ENCODE data around the gene ARID1A. TPM values are rescaled to one million over a fixed set of nuclear protein-coding genes. Genes with fewer than 3 reads are reported as not detected.

The ARID1A gene
- total RNA-seq, 5 donors from 2014 or later (not counting 1 experiment from before 2014, with no cell fraction given): 122 to 148 (median 126) TPM

GRCh38 chr1:26733982-26734381 lies 38.2 kb downstream of the ARID1A start:
- peaks cover 25 to 41% of the 10 kb centered on the region in 2 experiments for H3K4me1 ChIP-seq (ENCODE audit: control insufficient read depth in 1 of 2, extremely low read depth in 1 of 2, insufficient read depth in 2 of 2, low read length in 2 of 2)
- peak overlapping the region; percentile 3 for H3K27ac ChIP-seq (ENCODE audit: low read length)
- Mint-ChIP-seq H3K36me3 (peaks cover 38% of the 10 kb centered on the region), H3K27me3 (no peaks in the 10 kb centered on the region), H3K27ac (peak overlapping the region; percentile 86 to 91), H3K9me3 (no peaks in the 10 kb centered on the region), H3K4me3 (peak overlapping the region in 1 of 3 donors; percentile 42), H3K4me1 (peaks cover 57 to 67% (median 66%) of the 10 kb centered on the region in 3 donors)
- DNase-seq (peak in 1 of 35 experiments; percentile 49), ATAC-seq (replicated peaks in 1 of 4) (peak; percentile 53 to 69 (median 62))
- ChIA-PET POLR2A (no interaction called here), CTCF (no interaction called here)
- H3K27me3 ChIP-seq (replicated peaks in 1 of 2; ENCODE audit: control insufficient read depth in 2 of 2, extremely low read depth in 1 of 2, insufficient read depth in 2 of 2, low read length in 1 of 2): no peaks in the 10 kb centered on the region
- peaks cover 13 to 82% of the 10 kb centered on the region in 2 donors for H3K36me3 ChIP-seq (ENCODE audit: control insufficient read depth in 2 of 2, extremely low read depth in 1 of 2, insufficient read depth in 1 of 2, low read length in 1 of 2)
- no peak overlapping the region for H3K4me3 ChIP-seq (ENCODE audit: control insufficient read depth in 1 of 2, extremely low read depth in 1 of 2, low read length in 1 of 2)
- H3K9me3 ChIP-seq: no peaks in the 10 kb centered on the region
- WGBS (ENCODE audit: insufficient coverage): no CpG with 5 or more reads among the region's 2 CpGs

GRCh38 chr1:26734501-26735058 lies 38.8 kb downstream of the ARID1A start:
- ATAC-seq (replicated peaks in 1 of 4) (no peak), DNase-seq (no peak)
- peaks cover 31 to 47% of the 10 kb centered on the region in 2 experiments for H3K4me1 ChIP-seq (ENCODE audit: control insufficient read depth in 1 of 2, extremely low read depth in 1 of 2, insufficient read depth in 2 of 2, low read length in 2 of 2)
- H3K27ac ChIP-seq (ENCODE audit: low read length): peak overlapping the region; percentile 3
- Mint-ChIP-seq H3K9me3 (no peaks in the 10 kb centered on the region), H3K27me3 (no peaks in the 10 kb centered on the region), H3K27ac (peak overlapping the region; percentile 86 to 91), H3K36me3 (peaks cover 36% of the 10 kb centered on the region), H3K4me1 (peaks cover 57 to 67% (median 66%) of the 10 kb centered on the region in 3 donors), H3K4me3 (peak overlapping the region in 1 of 3 donors; percentile 42)
- peaks cover 13 to 76% of the 10 kb centered on the region in 2 donors for H3K36me3 ChIP-seq (ENCODE audit: control insufficient read depth in 2 of 2, extremely low read depth in 1 of 2, insufficient read depth in 1 of 2, low read length in 1 of 2)
- no peak overlapping the region for H3K4me3 ChIP-seq (ENCODE audit: control insufficient read depth in 1 of 2, extremely low read depth in 1 of 2, low read length in 1 of 2)
- ChIA-PET POLR2A (no interaction called here), CTCF (no interaction called here)
- H3K9me3 ChIP-seq: no peaks in the 10 kb centered on the region
- WGBS (ENCODE audit: insufficient coverage): 85% methylated on average over 2 of the region's 4 CpGs
- H3K27me3 ChIP-seq (replicated peaks in 1 of 2; ENCODE audit: control insufficient read depth in 2 of 2, extremely low read depth in 1 of 2, insufficient read depth in 2 of 2, low read length in 1 of 2): no peaks in the 10 kb centered on the region

GRCh38 chr1:26739329-26739914 lies 43.6 kb downstream of the ARID1A start:
- POLR2A ChIA-PET: interaction anchor here (0.5 to 1.0 kb wide), 5 partner anchors 11 to 121 kb away, joined by 3 to 7 read pairs (median 5); no protein-coding TSS in a partner anchor
- Histone ChIP-seq H3K4me3 (ENCODE audit: control insufficient read depth in 1 of 2, extremely low read depth in 1 of 2, low read length in 1 of 2) (peak overlapping the region in 1 of 2 donors; percentile 40), H3K27ac (ENCODE audit: low read length) (peak overlapping the region; percentile 69), H3K36me3 (ENCODE audit: control insufficient read depth in 2 of 2, extremely low read depth in 1 of 2, insufficient read depth in 1 of 2, low read length in 1 of 2) (peaks cover 4 to 52% of the 10 kb centered on the region in 2 donors), H3K4me1 (ENCODE audit: control insufficient read depth in 1 of 2, extremely low read depth in 1 of 2, insufficient read depth in 2 of 2, low read length in 2 of 2) (peaks cover 55 to 57% of the 10 kb centered on the region in 2 experiments), H3K9me3 (no peaks in the 10 kb centered on the region), H3K27me3 (replicated peaks in 1 of 2; ENCODE audit: control insufficient read depth in 2 of 2, extremely low read depth in 1 of 2, insufficient read depth in 2 of 2, low read length in 1 of 2) (no peaks in the 10 kb centered on the region)
- Mint-ChIP-seq H3K9me3 (no peaks in the 10 kb centered on the region), H3K27ac (peak overlapping the region; percentile 88 to 94), H3K4me1 (peaks cover 68 to 74% (median 72%) of the 10 kb centered on the region in 3 donors), H3K4me3 (peak overlapping the region; percentile 14 to 57 (median 51)), H3K27me3 (no peaks in the 10 kb centered on the region), H3K36me3 (peaks cover 32% of the 10 kb centered on the region)
- CTCF ChIA-PET: interaction anchor here in 1 of 2 donors (1.0 to 1.5 kb wide), 2 partner anchors 15 to 41 kb away, joined by 3 to 4 read pairs; no protein-coding TSS in a partner anchor
- peak in 3 of 35 experiments; percentile 3 to 39 (median 17) for DNase-seq
- 0% methylated on average over 2 of the region's 4 CpGs for WGBS (ENCODE audit: insufficient coverage)
- peak; percentile 22 to 36 (median 30) for ATAC-seq (replicated peaks in 1 of 4)

- DNase-seq (no peak), ATAC-seq (replicated peaks in 1 of 4) (no peak)
- no peaks in the 10 kb centered on the region for H3K9me3 ChIP-seq
- Mint-ChIP-seq H3K4me1 (peaks cover 70 to 77% (median 75%) of the 10 kb centered on the region in 3 donors), H3K36me3 (peaks cover 30% of the 10 kb centered on the region), H3K27me3 (no peaks in the 10 kb centered on the region), H3K9me3 (no peaks in the 10 kb centered on the region), H3K4me3 (peak overlapping the region in 2 of 3 donors; percentile 14 to 51), H3K27ac (peak overlapping the region; percentile 88 to 94)
- POLR2A ChIA-PET: interaction anchor here (0.6 to 1.0 kb wide), 5 partner anchors 10 to 125 kb away, joined by 3 to 7 read pairs (median 3); no protein-coding TSS in a partner anchor
- WGBS (ENCODE audit: insufficient coverage): 94% methylated on average over 3 of the region's 3 CpGs
- peaks cover 4 to 46% of the 10 kb centered on the region in 2 donors for H3K36me3 ChIP-seq (ENCODE audit: control insufficient read depth in 2 of 2, extremely low read depth in 1 of 2, insufficient read depth in 1 of 2, low read length in 1 of 2)
- no peaks in the 10 kb centered on the region for H3K27me3 ChIP-seq (replicated peaks in 1 of 2; ENCODE audit: control insufficient read depth in 2 of 2, extremely low read depth in 1 of 2, insufficient read depth in 2 of 2, low read length in 1 of 2)
- peaks cover 60% of the 10 kb centered on the region in 2 experiments for H3K4me1 ChIP-seq (ENCODE audit: control insufficient read depth in 1 of 2, extremely low read depth in 1 of 2, insufficient read depth in 2 of 2, low read length in 2 of 2)
- H3K4me3 ChIP-seq (ENCODE audit: control insufficient read depth in 1 of 2, extremely low read depth in 1 of 2, low read length in 1 of 2): peak overlapping the region in 1 of 2 donors; percentile 40
- CTCF ChIA-PET: interaction anchor here in 1 of 2 donors (0.6 to 1.5 kb wide), 3 partner anchors 10 to 19 kb away, joined by 3 to 4 read pairs (median 4); no protein-coding TSS in a partner anchor
- H3K27ac ChIP-seq (ENCODE audit: low read length): peak overlapping the region; percentile 69
Measured at GRCh38 chr1:26740023-26740634, 44.3 kb downstream of the ARID1A start.

- 95% methylated on average over 4 of the region's 5 CpGs for WGBS (ENCODE audit: insufficient coverage)
- H3K36me3 Mint-ChIP-seq: peaks cover 26% of the 10 kb centered on the region
- DNase-seq: no peak
- ATAC-seq (replicated peaks in 1 of 4): no peak
- peak overlapping the region; percentile 69 for H3K27ac ChIP-seq (ENCODE audit: low read length)
- H3K27ac Mint-ChIP-seq: peak overlapping the region; percentile 88 to 94
- H3K36me3 ChIP-seq (ENCODE audit: control insufficient read depth in 2 of 2, extremely low read depth in 1 of 2, insufficient read depth in 1 of 2, low read length in 1 of 2): peaks cover 0 to 42% of the 10 kb centered on the region in 2 donors
- peaks cover 60 to 64% of the 10 kb centered on the region in 2 experiments for H3K4me1 ChIP-seq (ENCODE audit: control insufficient read depth in 1 of 2, extremely low read depth in 1 of 2, insufficient read depth in 2 of 2, low read length in 2 of 2)
- H3K27me3 Mint-ChIP-seq: no peaks in the 10 kb centered on the region
- no peaks in the 10 kb centered on the region for H3K9me3 Mint-ChIP-seq
- peaks cover 69 to 81% (median 78%) of the 10 kb centered on the region in 3 donors for H3K4me1 Mint-ChIP-seq
- ChIA-PET CTCF (no interaction called here), POLR2A (interaction anchor here in 1 of 2 donors (0.6 to 0.8 kb wide), 3 partner anchors 9 to 135 kb away, joined by 3 to 4 read pairs (median 3); no protein-coding TSS in a partner anchor)
- H3K27me3 ChIP-seq (replicated peaks in 1 of 2; ENCODE audit: control insufficient read depth in 2 of 2, extremely low read depth in 1 of 2, insufficient read depth in 2 of 2, low read length in 1 of 2): no peaks in the 10 kb centered on the region
- no peak overlapping the region for H3K4me3 Mint-ChIP-seq
- H3K4me3 ChIP-seq (ENCODE audit: control insufficient read depth in 1 of 2, extremely low read depth in 1 of 2, low read length in 1 of 2): no peak overlapping the region
- H3K9me3 ChIP-seq: no peaks in the 10 kb centered on the region
Measured at GRCh38 chr1:26740952-26741351, 45.1 kb downstream of the ARID1A start.
